ENCODE results near the gene LPP. TPM values are rescaled to one million over a fixed set of nuclear protein-coding genes. Genes with fewer than 3 reads are reported as not detected.

Gene LPP
- total and polyA plus RNA-seq, 9 of the 15 experiments (the other 6 are each of a cell fraction or from before 2014, with no cell fraction given), result 0.07 to 0.18 TPM; not detected in 7

- TF ChIP-seq ZBTB8A (IDR thresholded peaks at IDR 0.05; ENCODE audit: partially characterized antibody), result no peak
- TF ChIP-seq IRF1 (CRISPR knock-in tag; IDR thresholded peaks at IDR 0.05; ENCODE audit: borderline replicate concordance), result no peak
- no peak for TF ChIP-seq GATA2 (CRISPR knock-in tag; IDR thresholded peaks at IDR 0.05)
- no peak for TF ChIP-seq NFXL1 (CRISPR knock-in tag; IDR thresholded peaks at IDR 0.05)
- TF ChIP-seq TBL1XR1 (IDR thresholded peaks at IDR 0.05; ENCODE audit: low read length in 2 of 2), result no peak
- TF ChIP-seq ZNF140 (CRISPR knock-in tag; IDR thresholded peaks at IDR 0.05), result no peak
These were observed 538.7 kb downstream of the LPP start (continued) for GRCh38 chr3:188692700-188693099.

GRCh38 chr3:188693435-188693834 lies 539.5 kb downstream of the LPP start:
- H3K27me3 ChIP-seq (ENCODE audit: control insufficient read depth in 2 of 2, insufficient read depth in 2 of 2, low read length in 2 of 2), result no peaks in the 10 kb centered on the region
- ChIA-PET POLR2A (no interaction called here), CTCF (ENCODE audit: low intra/inter-chr PET ratio) (no interaction called here)
- 7% methylated on average over 7 of the region's 7 CpGs for WGBS (ENCODE audit: insufficient coverage, low coverage, missing lambda C conversion rate)
- no peaks in the 10 kb centered on the region for H3K9me3 ChIP-seq (replicated peaks; ENCODE audit: control insufficient read depth, insufficient read depth, low read depth, low read length)
- no peak overlapping the region for H2AFZ ChIP-seq (ENCODE audit: low read depth, low read length)
- no peaks in the 10 kb centered on the region for H4K20me1 ChIP-seq (replicated peaks; ENCODE audit: control insufficient read depth, insufficient read depth, low read length)
- DNase-seq (ENCODE audit: extremely low read depth in 1 of 4, low spot score in 3 of 4) (no peak), FAIRE-seq (no peak), ATAC-seq (no peak)
- no peaks in the 10 kb centered on the region for H3K9me1 ChIP-seq (ENCODE audit: control insufficient read depth, insufficient read depth, low read length)
- no TSS peak for BruUV-seq (replicated peaks)
- no peak overlapping the region for H3K4me3 ChIP-seq
- H3K4me2 ChIP-seq (ENCODE audit: insufficient read depth, low read length), result no peak overlapping the region
- no peaks in the 10 kb centered on the region for H3K4me1 ChIP-seq (replicated peaks in 1 of 2; ENCODE audit: control insufficient read depth in 2 of 2, insufficient read depth in 2 of 2, low read length in 2 of 2)
- H3K79me2 ChIP-seq (ENCODE audit: control insufficient read depth, insufficient read depth, low read length), result no peaks in the 10 kb centered on the region
- no peaks in the 10 kb centered on the region for H3K36me3 ChIP-seq (ENCODE audit: control insufficient read depth, insufficient read depth, low read length)
- no peak overlapping the region for H3K9ac ChIP-seq (ENCODE audit: insufficient read depth in 1 of 2, low read depth in 2 of 2, low read length in 2 of 2)
- intact Hi-C loops (cut with micrococcal nuclease), result no loop called here
- H3K27ac ChIP-seq (ENCODE audit: extremely low read depth, low read depth, low read length), result no peak overlapping the region
- in situ Hi-C loops (cut with MboI), result no loop called here
- TF ChIP-seq ID3 (CRISPR knock-in tag; IDR thresholded peaks at IDR 0.05) (no peak), ID3 (tag; IDR thresholded peaks at IDR 0.05) (no peak), L3MBTL2 (IDR thresholded peaks at IDR 0.05) (no peak), SPI1 (IDR thresholded peaks at IDR 0.05; ENCODE audit: borderline replicate concordance, low read depth, low read length) (no peak), TBP (optimal IDR thresholded peaks at IDR 0.05; ENCODE audit: low read depth, low read length) (no peak), KDM1A (IDR thresholded peaks at IDR 0.05) (no peak), RBM14 (IDR thresholded peaks at IDR 0.05; ENCODE audit: borderline replicate concordance, insufficient read depth, low read depth, low read length) (no peak), ZKSCAN1 (IDR thresholded peaks at IDR 0.05; ENCODE audit: low read depth, low read length) (no peak), STAT6 (CRISPR knock-in tag; IDR thresholded peaks at IDR 0.05) (no peak), MAX (CRISPR knock-in tag; IDR thresholded peaks at IDR 0.05) (no peak), ZNF561 (CRISPR knock-in tag; conservative IDR thresholded peaks at IDR 0.05) (no peak), SMAD3 (CRISPR knock-in tag; conservative IDR thresholded peaks at IDR 0.05) (no peak)

Data from K562 (cell line).